Liver (tissue), 9 donors: ENCODE results near the gene WWC1. TPM values are rescaled to one million over a fixed set of nuclear protein-coding genes. Genes with fewer than 3 reads are reported as not detected.

ENCODE experiments used
- DNase-seq: peaks from one replicate; pipeline ENCODE4 v3.0.0-alpha.2; 2017; ENCODE audit warnings: low spot score
- H3K27ac ChIP-seq, 2 donors: one replicate each; pipeline ENCODE4 v1.7.0; 2013; ENCODE audit warnings: inconsistent platforms in 2 of 2, low read length in 2 of 2, control low read depth in 1 of 2, low read depth in 1 of 2, mild to moderate bottlenecking in 1 of 2
- H3K27me3 ChIP-seq, 4 donors: one replicate each; pipeline versions ENCODE4 v1.6.1 to v1.7.0; 2013; ENCODE audit warnings: low read length in 3 of 4, inconsistent platforms in 1 of 4, mild to moderate bottlenecking in 1 of 4, moderate library complexity in 1 of 4; ENCODE audit not compliant: control insufficient read depth in 4 of 4, insufficient read depth in 4 of 4
- H3K36me3 ChIP-seq, 4 donors: one replicate each; pipeline versions ENCODE4 v1.6.1 to v1.7.0; 2013; ENCODE audit warnings: low read length in 3 of 4, mild to moderate bottlenecking in 3 of 4, low read depth in 1 of 4, moderate library complexity in 1 of 4; ENCODE audit not compliant: control insufficient read depth in 4 of 4, insufficient read depth in 3 of 4
- H3K4me1 ChIP-seq, 4 donors: one replicate each; pipeline versions ENCODE4 v1.6.1 to v1.7.0; 2013; ENCODE audit warnings: low read length in 3 of 4, mild to moderate bottlenecking in 3 of 4, moderate library complexity in 1 of 4; ENCODE audit not compliant: control insufficient read depth in 4 of 4, insufficient read depth in 4 of 4
- H3K4me3 ChIP-seq, 3 donors: one replicate each; pipeline versions ENCODE4 v1.6.1 to v1.7.0; 2013; ENCODE audit warnings: low read length in 3 of 3, control low read depth in 1 of 3, low read depth in 1 of 3, mild to moderate bottlenecking in 1 of 3
- H3K9ac ChIP-seq, 2 donors: one replicate each; pipeline ENCODE4 v1.7.0; 2013; ENCODE audit warnings: low read length in 2 of 2, mild to moderate bottlenecking in 2 of 2, moderate library complexity in 2 of 2, control low read depth in 1 of 2, low read depth in 1 of 2
- H3K9me3 ChIP-seq, 4 donors: one replicate each; pipeline versions ENCODE4 v1.6.1 to v1.7.0; 2013; ENCODE audit warnings: low read length in 3 of 4; ENCODE audit not compliant: control insufficient read depth in 4 of 4
- FOXA1 ChIP-seq: IDR thresholded peaks from 2 replicates; pipeline ENCODE4 v1.6.1; 2016; ENCODE audit warnings: antibody characterized with exemption
- FOXA2 ChIP-seq: IDR thresholded peaks from 2 replicates; pipeline ENCODE4 v1.6.1; 2016; ENCODE audit warnings: antibody characterized with exemption
- GABPA ChIP-seq, 2 donors: IDR thresholded peaks in 1 of 2; conservative IDR thresholded peaks in 1 of 2; 2 replicates each; pipeline ENCODE4 v1.6.1; 2016; ENCODE audit warnings: antibody characterized with exemption in 2 of 2, mild to moderate bottlenecking in 1 of 2, moderate library complexity in 1 of 2
- HNF4A ChIP-seq, 2 donors: conservative IDR thresholded peaks; 2 replicates each; pipeline ENCODE4 v1.6.1; 2016; ENCODE audit warnings: antibody characterized with exemption in 2 of 2, mild to moderate bottlenecking in 2 of 2
- JUND ChIP-seq, 2 donors: IDR thresholded peaks; 2 replicates each; pipeline ENCODE4 v1.6.1; 2016; ENCODE audit warnings: antibody characterized with exemption in 2 of 2
- NR2F2 ChIP-seq: IDR thresholded peaks from 2 replicates; pipeline ENCODE4 v1.6.1; 2016; ENCODE audit warnings: antibody characterized with exemption
- RAD21 ChIP-seq, 2 donors: IDR thresholded peaks; 2 replicates each; pipeline ENCODE4 v1.6.1; 2016; ENCODE audit warnings: antibody characterized with exemption in 2 of 2, mild to moderate bottlenecking in 2 of 2
- RXRA ChIP-seq, 2 donors: IDR thresholded peaks; 2 replicates each; pipeline ENCODE4 v1.6.1; 2017 to 2018; ENCODE audit warnings: antibody characterized with exemption in 2 of 2, mild to moderate bottlenecking in 1 of 2
- SP1 ChIP-seq: IDR thresholded peaks from 2 replicates; pipeline ENCODE4 v1.6.1; 2018; ENCODE audit warnings: antibody characterized with exemption, mild to moderate bottlenecking
- TAF1 ChIP-seq: conservative IDR thresholded peaks from 2 replicates; pipeline ENCODE4 v1.6.1; 2016; ENCODE audit warnings: antibody characterized with exemption, mild to moderate bottlenecking
- WGBS: extraction: QIAGEN DNeasy Blood & Tissue Kit; methylation state at CpG from one replicate; pipeline ENCODE4 v1.1.7; 2013; 5-methylcytosine and 5-hydroxymethylcytosine counted together
- polyA plus RNA-seq, 2 donors: library from polyadenylated mRNA; stranded (reverse) in 1 of 2; unstranded in 1 of 2; fragments of 200-250 nt in 1 of 2; fragments of >200 nt in 1 of 2; fragmentation: Nextera tagmentation in 1 of 2; extraction: Ambion mirVana in 1 of 2; gene quantifications; one replicate each; pipeline versions ENCODE4 v1.2.1 to v1.2.3, GENCODE V29; 2013 to 2015
- total RNA-seq, 2 donors: library from RNA; depleted of rRNA; stranded (reverse); fragments of >200 nt; gene quantifications; one replicate each; pipeline ENCODE4 v1.2.3, GENCODE V29; 2014
- TF ChIP-seq, protein P1 (sequence below): IDR thresholded peaks from 2 replicates; pipeline ENCODE4 v1.6.1; 2016; ENCODE audit warnings: antibody characterized with exemption
- TF ChIP-seq, protein P2 (sequence below): fragments of 150-350 bp; IDR thresholded peaks from 2 replicates; pipeline ENCODE4 v1.5.1; 2017; ENCODE audit warnings: improper control_type of control experiment, low read depth, low read length; ENCODE audit not compliant: missing input control
- TF ChIP-seq, protein P3 (sequence below): IDR thresholded peaks from 2 replicates; pipeline ENCODE4 v1.6.1; 2016; ENCODE audit warnings: antibody characterized with exemption, mild to moderate bottlenecking
- TF ChIP-seq, protein P4 (sequence below): IDR thresholded peaks from 2 replicates; pipeline ENCODE4 v1.6.1; 2016; ENCODE audit warnings: antibody characterized with exemption
- TF ChIP-seq, protein P5 (sequence below): IDR thresholded peaks from 2 replicates; pipeline ENCODE4 v1.6.1; 2016; ENCODE audit warnings: antibody characterized with exemption
- donor health status: healthy.
- donor health status: healthy.
- donor health status: healthy.
- donor health status: healthy.
- donor health status: healthy.

The WWC1 gene
- total and polyA plus RNA-seq, 4 donors: 5.9 to 25.1 (median 14.8) TPM

DNA sequence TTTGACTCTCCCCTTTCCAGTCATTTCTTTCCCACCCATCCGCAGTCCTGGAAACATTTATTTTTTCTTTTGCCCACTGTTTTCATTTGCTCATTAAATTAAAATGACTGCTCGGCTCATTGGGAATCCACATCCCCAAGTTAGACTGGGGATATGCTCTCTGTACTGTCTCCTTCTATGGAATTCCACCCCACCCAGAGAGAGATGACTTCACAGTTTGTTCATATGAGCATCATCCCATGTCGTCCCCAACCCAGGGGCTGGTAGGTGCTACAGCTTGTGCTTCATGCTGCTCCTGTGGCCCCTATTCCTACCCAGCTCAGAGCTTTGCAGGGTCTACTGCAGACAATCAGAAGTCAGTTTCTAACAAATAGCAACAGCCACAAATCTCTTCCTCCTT lies 178.4 kb downstream of the WWC1 start:
- 93% methylated on average over 3 of the region's 3 CpGs for WGBS
- Histone ChIP-seq H3K9me3 (no peaks in the 10 kb centered on the region), H3K4me3 (no peak overlapping the region), H3K4me1 (no peaks in the 10 kb centered on the region), H3K9ac (no peak overlapping the region), H3K36me3 (peaks cover 10 to 66% (median 26%) of the 10 kb centered on the region in 4 donors), H3K27ac (no peak overlapping the region), H3K27me3 (no peaks in the 10 kb centered on the region)
- DNase-seq: no peak
- no peak for TF ChIP-seq JUND (IDR thresholded peaks at IDR 0.05)
- no peak for TF ChIP-seq SP1
- TF ChIP-seq, protein P1, sequence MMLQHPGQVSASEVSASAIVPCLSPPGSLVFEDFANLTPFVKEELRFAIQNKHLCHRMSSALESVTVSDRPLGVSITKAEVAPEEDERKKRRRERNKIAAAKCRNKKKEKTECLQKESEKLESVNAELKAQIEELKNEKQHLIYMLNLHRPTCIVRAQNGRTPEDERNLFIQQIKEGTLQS: no peak
- TF ChIP-seq, protein P2, sequence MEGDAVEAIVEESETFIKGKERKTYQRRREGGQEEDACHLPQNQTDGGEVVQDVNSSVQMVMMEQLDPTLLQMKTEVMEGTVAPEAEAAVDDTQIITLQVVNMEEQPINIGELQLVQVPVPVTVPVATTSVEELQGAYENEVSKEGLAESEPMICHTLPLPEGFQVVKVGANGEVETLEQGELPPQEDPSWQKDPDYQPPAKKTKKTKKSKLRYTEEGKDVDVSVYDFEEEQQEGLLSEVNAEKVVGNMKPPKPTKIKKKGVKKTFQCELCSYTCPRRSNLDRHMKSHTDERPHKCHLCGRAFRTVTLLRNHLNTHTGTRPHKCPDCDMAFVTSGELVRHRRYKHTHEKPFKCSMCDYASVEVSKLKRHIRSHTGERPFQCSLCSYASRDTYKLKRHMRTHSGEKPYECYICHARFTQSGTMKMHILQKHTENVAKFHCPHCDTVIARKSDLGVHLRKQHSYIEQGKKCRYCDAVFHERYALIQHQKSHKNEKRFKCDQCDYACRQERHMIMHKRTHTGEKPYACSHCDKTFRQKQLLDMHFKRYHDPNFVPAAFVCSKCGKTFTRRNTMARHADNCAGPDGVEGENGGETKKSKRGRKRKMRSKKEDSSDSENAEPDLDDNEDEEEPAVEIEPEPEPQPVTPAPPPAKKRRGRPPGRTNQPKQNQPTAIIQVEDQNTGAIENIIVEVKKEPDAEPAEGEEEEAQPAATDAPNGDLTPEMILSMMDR: no peak
- TF ChIP-seq GABPA (IDR thresholded peaks at IDR 0.05 in 1 of 2, conservative IDR thresholded peaks at IDR 0.05 in 1 of 2): no peak
- TF ChIP-seq NR2F2: no peak
- TF ChIP-seq, protein P3, sequence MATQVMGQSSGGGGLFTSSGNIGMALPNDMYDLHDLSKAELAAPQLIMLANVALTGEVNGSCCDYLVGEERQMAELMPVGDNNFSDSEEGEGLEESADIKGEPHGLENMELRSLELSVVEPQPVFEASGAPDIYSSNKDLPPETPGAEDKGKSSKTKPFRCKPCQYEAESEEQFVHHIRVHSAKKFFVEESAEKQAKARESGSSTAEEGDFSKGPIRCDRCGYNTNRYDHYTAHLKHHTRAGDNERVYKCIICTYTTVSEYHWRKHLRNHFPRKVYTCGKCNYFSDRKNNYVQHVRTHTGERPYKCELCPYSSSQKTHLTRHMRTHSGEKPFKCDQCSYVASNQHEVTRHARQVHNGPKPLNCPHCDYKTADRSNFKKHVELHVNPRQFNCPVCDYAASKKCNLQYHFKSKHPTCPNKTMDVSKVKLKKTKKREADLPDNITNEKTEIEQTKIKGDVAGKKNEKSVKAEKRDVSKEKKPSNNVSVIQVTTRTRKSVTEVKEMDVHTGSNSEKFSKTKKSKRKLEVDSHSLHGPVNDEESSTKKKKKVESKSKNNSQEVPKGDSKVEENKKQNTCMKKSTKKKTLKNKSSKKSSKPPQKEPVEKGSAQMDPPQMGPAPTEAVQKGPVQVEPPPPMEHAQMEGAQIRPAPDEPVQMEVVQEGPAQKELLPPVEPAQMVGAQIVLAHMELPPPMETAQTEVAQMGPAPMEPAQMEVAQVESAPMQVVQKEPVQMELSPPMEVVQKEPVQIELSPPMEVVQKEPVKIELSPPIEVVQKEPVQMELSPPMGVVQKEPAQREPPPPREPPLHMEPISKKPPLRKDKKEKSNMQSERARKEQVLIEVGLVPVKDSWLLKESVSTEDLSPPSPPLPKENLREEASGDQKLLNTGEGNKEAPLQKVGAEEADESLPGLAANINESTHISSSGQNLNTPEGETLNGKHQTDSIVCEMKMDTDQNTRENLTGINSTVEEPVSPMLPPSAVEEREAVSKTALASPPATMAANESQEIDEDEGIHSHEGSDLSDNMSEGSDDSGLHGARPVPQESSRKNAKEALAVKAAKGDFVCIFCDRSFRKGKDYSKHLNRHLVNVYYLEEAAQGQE: no peak
- TF ChIP-seq FOXA1: no peak
- no peak for TF ChIP-seq FOXA2
- TF ChIP-seq, protein P4, sequence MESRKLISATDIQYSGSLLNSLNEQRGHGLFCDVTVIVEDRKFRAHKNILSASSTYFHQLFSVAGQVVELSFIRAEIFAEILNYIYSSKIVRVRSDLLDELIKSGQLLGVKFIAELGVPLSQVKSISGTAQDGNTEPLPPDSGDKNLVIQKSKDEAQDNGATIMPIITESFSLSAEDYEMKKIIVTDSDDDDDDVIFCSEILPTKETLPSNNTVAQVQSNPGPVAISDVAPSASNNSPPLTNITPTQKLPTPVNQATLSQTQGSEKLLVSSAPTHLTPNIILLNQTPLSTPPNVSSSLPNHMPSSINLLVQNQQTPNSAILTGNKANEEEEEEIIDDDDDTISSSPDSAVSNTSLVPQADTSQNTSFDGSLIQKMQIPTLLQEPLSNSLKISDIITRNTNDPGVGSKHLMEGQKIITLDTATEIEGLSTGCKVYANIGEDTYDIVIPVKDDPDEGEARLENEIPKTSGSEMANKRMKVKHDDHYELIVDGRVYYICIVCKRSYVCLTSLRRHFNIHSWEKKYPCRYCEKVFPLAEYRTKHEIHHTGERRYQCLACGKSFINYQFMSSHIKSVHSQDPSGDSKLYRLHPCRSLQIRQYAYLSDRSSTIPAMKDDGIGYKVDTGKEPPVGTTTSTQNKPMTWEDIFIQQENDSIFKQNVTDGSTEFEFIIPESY: no peak

DNA sequence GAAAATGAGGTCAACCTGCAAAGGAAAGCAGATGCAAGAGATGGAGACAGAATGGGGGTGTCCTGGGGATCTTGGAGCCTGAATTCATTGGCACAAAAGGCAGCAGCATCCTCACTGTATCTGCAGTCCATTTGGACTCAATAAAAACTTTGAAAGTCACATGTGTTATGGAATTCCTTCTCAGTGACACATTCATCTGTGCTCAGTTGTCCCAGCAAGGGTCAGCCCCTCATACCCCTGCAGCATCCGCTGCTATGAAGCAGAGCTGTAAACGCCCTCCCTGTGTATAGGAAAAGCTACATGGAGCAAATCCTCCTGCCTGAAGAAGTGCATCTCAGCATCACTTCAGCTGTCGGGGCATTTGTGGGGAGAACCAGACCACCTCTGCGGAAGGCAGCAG lies 180.3 kb downstream of the WWC1 start:
- no peaks in the 10 kb centered on the region for H3K9me3 ChIP-seq
- H3K4me3 ChIP-seq: no peak overlapping the region
- WGBS: 95% methylated on average over 4 of the region's 4 CpGs
- DNase-seq: no peak
- H3K4me1 ChIP-seq: no peaks in the 10 kb centered on the region
- no peaks in the 10 kb centered on the region for H3K27me3 ChIP-seq
- H3K27ac ChIP-seq: no peak overlapping the region
- H3K36me3 ChIP-seq: peaks cover 6 to 50% (median 21%) of the 10 kb centered on the region in 4 donors
- no peak overlapping the region for H3K9ac ChIP-seq
- TF ChIP-seq, protein P2: no peak
- no peak for TF ChIP-seq HNF4A (conservative IDR thresholded peaks at IDR 0.05)
- TF ChIP-seq SP1: no peak
- TF ChIP-seq RAD21 (IDR thresholded peaks at IDR 0.05): no peak
- TF ChIP-seq, protein P3: no peak
- TF ChIP-seq TAF1: no peak
- no peak for TF ChIP-seq FOXA2
- no peak for TF ChIP-seq NR2F2
- TF ChIP-seq FOXA1: no peak
- TF ChIP-seq RXRA (IDR thresholded peaks at IDR 0.05): no peak
- TF ChIP-seq, protein P4: no peak
- TF ChIP-seq, protein P5, sequence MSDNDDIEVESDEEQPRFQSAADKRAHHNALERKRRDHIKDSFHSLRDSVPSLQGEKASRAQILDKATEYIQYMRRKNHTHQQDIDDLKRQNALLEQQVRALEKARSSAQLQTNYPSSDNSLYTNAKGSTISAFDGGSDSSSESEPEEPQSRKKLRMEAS: no peak
